HepG2 (cell line): ENCODE data around the gene C2orf42. TPM values are rescaled to one million over a fixed set of nuclear protein-coding genes. Genes with fewer than 3 reads are reported as not detected.
A peak's percentile ranks its signal among the peaks of the same experiment; 100 is the strongest.

ENCODE experiments used
- ATF1 ChIP-seq: IDR thresholded peaks from 2 replicates; pipeline ENCODE4 v1.6.1; 2016; ENCODE audit warnings: mild to moderate bottlenecking, control low read depth
- BCLAF1 ChIP-seq: fragments of 450-650 bp; IDR thresholded peaks from 2 replicates; pipeline ENCODE4 v1.6.1; 2017; ENCODE audit warnings: mild to moderate bottlenecking
- CENPX ChIP-seq: sonication (generic); formaldehyde crosslinking; IDR thresholded peaks from 2 replicates; pipeline ENCODE4 v1.9.0; 2021; ENCODE audit warnings: mild to moderate bottlenecking, missing genetic modification reagents, moderate library complexity
- EHMT2 ChIP-seq: fragments of 200-600 bp; sonication (generic); IDR thresholded peaks from 2 replicates; pipeline ENCODE4 v1.7.0; 2017; ENCODE audit warnings: antibody characterized with exemption, low read depth, low read length, borderline replicate concordance
- HDAC2 ChIP-seq: sonication (generic); formaldehyde crosslinking; IDR thresholded peaks from 2 replicates; pipeline ENCODE4 v1.4.0; 2020; ENCODE audit warnings: missing genetic modification reagents
- JARID2 ChIP-seq: sonication (generic); formaldehyde crosslinking; IDR thresholded peaks from 2 replicates; pipeline ENCODE4 v1.8.1; 2023; ENCODE audit warnings: missing genetic modification reagents, inconsistent platforms; ENCODE audit not compliant: insufficient replicate concordance
- KAT7 ChIP-seq: IDR thresholded peaks from 2 replicates; pipeline ENCODE4 v1.6.1; 2018; ENCODE audit warnings: borderline replicate concordance, missing compliant biosample characterization
- NCOA1 ChIP-seq: sonication (generic); formaldehyde crosslinking; IDR thresholded peaks from 2 replicates; pipeline ENCODE4 v1.9.0; 2021; ENCODE audit warnings: missing genetic modification reagents
- NFAT5 ChIP-seq: sonication (generic); formaldehyde crosslinking; IDR thresholded peaks from 2 replicates; pipeline ENCODE4 v1.4.0; 2020; ENCODE audit warnings: missing genetic modification reagents
- NR1H2 ChIP-seq: sonication (generic); formaldehyde crosslinking; IDR thresholded peaks from 2 replicates; pipeline ENCODE4 v1.8.1; 2022; ENCODE audit warnings: low read depth, missing genetic modification reagents, borderline replicate concordance
- NR2F2 ChIP-seq: IDR thresholded peaks from 2 replicates; pipeline ENCODE4 v1.6.1; 2012; ENCODE audit warnings: low read depth, inconsistent platforms, borderline replicate concordance
- PRMT3 ChIP-seq: sonication (generic); formaldehyde crosslinking; IDR thresholded peaks from 2 replicates; pipeline ENCODE4 v1.8.1; 2022; ENCODE audit warnings: low read depth, mild to moderate bottlenecking, moderate library complexity, missing genetic modification reagents, borderline replicate concordance
- RAD21 ChIP-seq: fragments of 450-650 bp; formaldehyde crosslinking; IDR thresholded peaks from 2 replicates; pipeline ENCODE4 v1.5.0; 2020; ENCODE audit warnings: mild to moderate bottlenecking
- RARG ChIP-seq: sonication (generic); formaldehyde crosslinking; IDR thresholded peaks from 2 replicates; pipeline ENCODE4 v1.4.0; 2020; ENCODE audit warnings: low read depth, mild to moderate bottlenecking, missing genetic modification reagents
- RCOR2 ChIP-seq: IDR thresholded peaks from 2 replicates; pipeline ENCODE4 v1.6.1; 2016; ENCODE audit warnings: missing biosample characterization, missing genetic modification reagents
- ZC3H4 ChIP-seq: sonication (generic); formaldehyde crosslinking; IDR thresholded peaks from 2 replicates; pipeline ENCODE4 v1.4.0; 2020; ENCODE audit warnings: missing genetic modification reagents, borderline replicate concordance
- ZFX ChIP-seq: sonication (generic); formaldehyde crosslinking; IDR thresholded peaks from 2 replicates; pipeline ENCODE4 v1.4.0; 2020; ENCODE audit warnings: mild to moderate bottlenecking, low read depth, missing genetic modification reagents, moderate library complexity
- ZNF121 ChIP-seq: sonication (generic); formaldehyde crosslinking; IDR thresholded peaks from 2 replicates; pipeline ENCODE4 v1.5.0; 2020; ENCODE audit warnings: mild to moderate bottlenecking, missing genetic modification reagents
- ZNF607 ChIP-seq: sonication (generic); formaldehyde crosslinking; IDR thresholded peaks from 2 replicates; pipeline ENCODE4 v1.5.1; 2020; ENCODE audit warnings: missing genetic modification reagents, mild to moderate bottlenecking, borderline replicate concordance
- ZNF749 ChIP-seq: sonication (generic); formaldehyde crosslinking; IDR thresholded peaks from 2 replicates; pipeline ENCODE4 v1.8.0; 2022; ENCODE audit warnings: mild to moderate bottlenecking, missing genetic modification reagents, moderate library complexity, borderline replicate concordance
- ZNF761 ChIP-seq: sonication (generic); formaldehyde crosslinking; conservative IDR thresholded peaks from 2 replicates; pipeline ENCODE4 v1.4.0; 2020; ENCODE audit warnings: mild to moderate bottlenecking, missing genetic modification reagents
- ZNF792 ChIP-seq: IDR thresholded peaks from 2 replicates; pipeline ENCODE4 v1.6.1; 2016
- polyA plus RNA-seq, 8 experiments: library from polyadenylated mRNA; depleted of rRNA in 3 of 8; stranded (reverse) in 7 of 8; unstranded in 1 of 8; fragments of >200 nt; fragmentation: Illumina TruSeq in 4 of 8; extraction: Trizol in 4 of 8; gene quantifications; 2 replicates each; pipeline versions ENCODE4 v1.2.1 to v1.2.3, GENCODE V29; 2011 to 2016; ENCODE audit warnings: low read depth in 4 of 8, missing spikeins in 1 of 8, mixed read lengths in 1 of 8; ENCODE audit not compliant: insufficient read depth in 1 of 8
- total RNA-seq, 5 experiments: library from RNA; depleted of rRNA; stranded (reverse); fragments of >200 nt; fragmentation: Illumina TruSeq; extraction: Trizol; gene quantifications; 2 replicates each; pipeline ENCODE4 v1.2.3, GENCODE V29; 2016; ENCODE audit warnings: low read depth in 1 of 5
- TF ChIP-seq, protein P1 (sequence below): sonication (generic); formaldehyde crosslinking; IDR thresholded peaks from 2 replicates; pipeline ENCODE4 v1.5.0; 2020; ENCODE audit warnings: missing genetic modification reagents

Gene C2orf42
- total and polyA plus RNA-seq, 2 of the 13 experiments (the other 11 are each of a cell fraction or from before 2014, with no cell fraction given), result 9.3 to 9.9 TPM

- TF ChIP-seq ZNF607 (CRISPR knock-in tag) (no peak), KAT7 (CRISPR knock-in tag) (no peak), ATF1 (CRISPR knock-in tag) (0 out of 2 replicates have a peak, but pooled peaks have one; percentile 4), RCOR2 (CRISPR knock-in tag) (no peak), ZNF749 (CRISPR knock-in tag) (no peak), PRMT3 (CRISPR knock-in tag) (no peak), NR1H2 (no peak), ZC3H4 (no peak), ZNF121 (CRISPR knock-in tag) (0 out of 2 replicates have a peak, but pooled peaks have one; percentile 9), NCOA1 (CRISPR knock-in tag) (peak; percentile 22; the same call in 1 of the 2 replicates), RAD21 (no peak), CENPX (no peak), HDAC2 (CRISPR knock-in tag) (no peak), BCLAF1 (no peak), NFAT5 (CRISPR knock-in tag) (no peak), NR2F2 (0 out of 2 replicates have a peak, but pooled peaks have one; percentile 9), ZFX (CRISPR knock-in tag) (no peak), ZNF792 (CRISPR knock-in tag) (no peak; the same call in 1 of the 2 replicates), ZNF761 (CRISPR knock-in tag) (no peak), EHMT2 (no peak), RARG (CRISPR knock-in tag) (no peak), JARID2 (CRISPR knock-in tag) (no peak)
- TF ChIP-seq, protein P1, sequence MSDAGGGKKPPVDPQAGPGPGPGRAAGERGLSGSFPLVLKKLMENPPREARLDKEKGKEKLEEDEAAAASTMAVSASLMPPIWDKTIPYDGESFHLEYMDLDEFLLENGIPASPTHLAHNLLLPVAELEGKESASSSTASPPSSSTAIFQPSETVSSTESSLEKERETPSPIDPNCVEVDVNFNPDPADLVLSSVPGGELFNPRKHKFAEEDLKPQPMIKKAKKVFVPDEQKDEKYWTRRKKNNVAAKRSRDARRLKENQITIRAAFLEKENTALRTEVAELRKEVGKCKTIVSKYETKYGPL (CRISPR knock-in tag), result no peak
Observed at GRCh38 chr2:70133127-70133452, 57.7 kb downstream of the C2orf42 start (continued).
